ENCODE results near the gene ARL11.
"Not testable (repeated sequence)": the region's sequence is repeated elsewhere in the genome, so short reads cannot be mapped to it uniquely, and the experiment has no call there.

The ARL11 gene

DNA sequence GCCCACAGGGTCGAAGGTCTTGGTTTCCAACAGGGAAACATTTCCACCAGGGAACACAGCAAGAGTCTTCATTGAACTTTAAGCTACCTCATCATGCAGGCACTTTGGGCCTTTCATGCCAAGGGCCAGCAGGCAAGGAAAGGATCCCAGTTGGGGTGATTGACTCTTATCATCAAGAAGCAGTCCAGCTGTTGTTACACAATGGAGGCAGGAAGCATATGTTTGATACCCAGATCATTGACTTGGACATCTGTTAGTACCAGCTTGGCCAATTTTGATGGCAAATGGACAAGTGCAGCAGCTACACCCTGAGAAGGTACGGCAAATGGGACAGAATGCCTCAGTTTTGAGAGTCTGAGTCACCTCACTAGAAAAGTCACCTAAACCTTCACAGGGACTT is 32.1 kb upstream of the ARL11 start:
- H3K4me3 ChIP-seq (ENCODE audit: low read depth, low read length), result no peak overlapping the region

DNA sequence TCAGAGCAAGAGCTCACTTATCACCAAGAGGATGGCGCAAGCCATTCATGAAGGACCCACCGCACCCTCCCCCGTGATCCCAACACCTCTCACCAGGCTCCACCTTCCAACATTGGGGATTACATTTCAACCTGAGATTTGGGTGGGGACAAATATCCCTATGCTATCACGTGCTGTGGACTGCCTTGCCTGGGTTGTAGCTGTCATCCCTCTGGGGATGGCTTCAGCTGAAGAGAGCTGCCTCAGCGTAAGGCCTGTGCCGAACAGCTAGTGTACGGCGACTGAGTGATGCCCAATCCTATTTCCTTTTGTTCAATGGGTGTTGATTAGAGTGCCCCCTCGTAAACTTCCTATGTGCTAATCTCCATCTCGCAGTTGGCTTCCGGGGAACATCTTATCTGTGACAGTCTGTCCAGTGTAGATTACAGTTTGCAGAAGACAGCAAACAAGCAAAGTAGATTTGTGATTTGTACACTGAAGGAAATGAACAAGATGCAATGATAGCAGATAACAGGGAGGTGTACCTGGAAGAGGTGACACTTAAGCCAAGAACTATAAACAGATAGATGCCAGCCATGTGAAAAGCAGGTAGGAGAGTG is 31.2 kb upstream of the ARL11 start:
- Histone ChIP-seq H3K27me3 (ENCODE audit: control insufficient read depth, insufficient read depth, low read length) (no peaks in the 10 kb centered on the region), H3K4me3 (ENCODE audit: low read depth, low read length) (no peak overlapping the region), H3K4me1 (ENCODE audit: control insufficient read depth, insufficient read depth, low read length) (no peaks in the 10 kb centered on the region), H3K27ac (ENCODE audit: low read depth, low read length) (no peak overlapping the region), H3K36me3 (ENCODE audit: control insufficient read depth, insufficient read depth, low read length) (no peaks in the 10 kb centered on the region), H3K9ac (ENCODE audit: low read length) (no peak overlapping the region), H3K9me3 (ENCODE audit: control insufficient read depth, insufficient read depth, low read depth, low read length) (no peaks in the 10 kb centered on the region)

More for the DNA sequence above, 32.1 kb upstream of the ARL11 start:
- Histone ChIP-seq H3K36me3 (ENCODE audit: control insufficient read depth, insufficient read depth, low read length) (no peaks in the 10 kb centered on the region), H3K9ac (ENCODE audit: low read length) (no peak overlapping the region), H3K9me3 (ENCODE audit: control insufficient read depth, insufficient read depth, low read depth, low read length) (0 out of 2 replicates have a peak, but pooled peaks cover 2% of the 10 kb centered on the region), H3K4me1 (ENCODE audit: control insufficient read depth, insufficient read depth, low read length) (no peaks in the 10 kb centered on the region), H3K27me3 (ENCODE audit: control insufficient read depth, insufficient read depth, low read length) (no peaks in the 10 kb centered on the region), H3K27ac (ENCODE audit: low read depth, low read length) (no peak overlapping the region)

DNA sequence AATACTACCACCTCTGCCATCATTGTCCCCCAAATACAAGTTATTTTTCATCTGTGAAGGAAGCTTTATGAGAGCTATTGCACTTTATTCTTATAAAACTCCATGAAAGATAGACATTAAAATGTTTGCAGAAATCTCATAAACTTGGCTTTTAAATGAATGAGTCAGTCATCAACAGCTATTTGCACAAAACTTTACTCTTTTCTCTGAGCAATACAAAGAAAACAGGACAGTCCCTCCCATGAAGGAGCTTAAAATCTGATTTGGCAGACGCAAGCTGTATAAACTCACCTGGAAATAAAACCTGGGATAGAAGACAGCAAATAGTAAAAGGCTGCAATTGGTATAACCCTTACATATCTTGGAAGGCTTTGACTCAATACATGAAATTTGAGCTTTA is 26.3 kb upstream of the ARL11 start:
- H3K36me3 ChIP-seq (ENCODE audit: control insufficient read depth, insufficient read depth, low read length), result no peaks in the 10 kb centered on the region
- no peaks in the 10 kb centered on the region for H3K27me3 ChIP-seq (ENCODE audit: control insufficient read depth, insufficient read depth, low read length)
- H3K4me3 ChIP-seq (ENCODE audit: low read depth, low read length), result no peak overlapping the region
- H3K9ac ChIP-seq (ENCODE audit: low read length), result no peak overlapping the region
- H3K4me1 ChIP-seq (ENCODE audit: control insufficient read depth, insufficient read depth, low read length), result no peaks in the 10 kb centered on the region
- no peaks in the 10 kb centered on the region for H3K9me3 ChIP-seq (ENCODE audit: control insufficient read depth, insufficient read depth, low read depth, low read length)
- no peak overlapping the region for H3K27ac ChIP-seq (ENCODE audit: low read depth, low read length)

DNA sequence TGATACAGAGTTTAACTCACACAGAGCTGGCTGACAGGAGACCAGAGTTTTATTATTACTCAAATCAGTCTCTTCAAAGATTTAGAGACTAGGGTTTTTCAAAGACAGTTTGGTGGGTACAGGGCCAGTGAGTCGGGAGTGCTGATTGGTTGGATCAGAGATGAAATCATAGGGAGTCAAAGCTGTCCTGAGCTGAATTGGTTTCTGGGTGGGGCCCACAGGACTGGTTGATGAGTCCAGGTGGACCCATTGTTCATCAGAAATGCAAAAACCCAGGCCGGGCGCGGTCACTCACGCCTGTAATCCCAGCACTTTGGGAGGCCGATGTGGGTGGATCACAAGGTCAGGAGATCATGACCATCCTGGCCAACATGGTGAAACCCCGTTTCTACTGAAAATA is 25.7 kb upstream of the ARL11 start:
- not testable (repeated sequence) for H3K27me3 ChIP-seq (ENCODE audit: control insufficient read depth, insufficient read depth, low read length); H3K9ac ChIP-seq (ENCODE audit: low read length); H3K4me3 ChIP-seq (ENCODE audit: low read depth, low read length); H3K36me3 ChIP-seq (ENCODE audit: control insufficient read depth, insufficient read depth, low read length); H3K9me3 ChIP-seq (ENCODE audit: control insufficient read depth, insufficient read depth, low read depth, low read length); H3K4me1 ChIP-seq (ENCODE audit: control insufficient read depth, insufficient read depth, low read length); H3K27ac ChIP-seq (ENCODE audit: low read depth, low read length)

DNA sequence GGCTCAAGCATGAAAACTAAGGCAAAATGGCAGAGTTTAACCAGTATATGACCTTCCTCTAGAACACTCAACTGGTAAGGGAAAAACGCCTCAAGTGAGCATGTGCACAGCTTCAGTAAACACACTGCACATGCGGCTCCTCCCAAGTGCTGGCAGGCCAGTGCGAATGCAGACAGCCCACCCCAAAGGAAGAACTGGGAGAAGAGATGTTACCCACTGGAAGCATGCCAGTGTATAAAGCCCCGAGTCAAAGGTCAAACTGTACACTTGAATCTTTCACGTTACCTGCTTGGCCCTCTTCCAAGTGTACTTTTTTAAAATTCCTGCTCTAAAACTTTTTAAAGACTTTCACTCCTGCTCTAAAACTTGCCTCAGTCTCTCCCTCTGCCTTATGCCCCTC is 23.7 kb upstream of the ARL11 start:
- Histone ChIP-seq H3K36me3 (ENCODE audit: control insufficient read depth, insufficient read depth, low read length) (no peaks in the 10 kb centered on the region), H3K27me3 (ENCODE audit: control insufficient read depth, insufficient read depth, low read length) (no peaks in the 10 kb centered on the region), H3K27ac (ENCODE audit: low read depth, low read length) (no peak overlapping the region), H3K4me3 (ENCODE audit: low read depth, low read length) (no peak overlapping the region), H3K9me3 (ENCODE audit: control insufficient read depth, insufficient read depth, low read depth, low read length) (no peaks in the 10 kb centered on the region), H3K4me1 (ENCODE audit: control insufficient read depth, insufficient read depth, low read length) (no peaks in the 10 kb centered on the region), H3K9ac (ENCODE audit: low read length) (no peak overlapping the region)

DNA sequence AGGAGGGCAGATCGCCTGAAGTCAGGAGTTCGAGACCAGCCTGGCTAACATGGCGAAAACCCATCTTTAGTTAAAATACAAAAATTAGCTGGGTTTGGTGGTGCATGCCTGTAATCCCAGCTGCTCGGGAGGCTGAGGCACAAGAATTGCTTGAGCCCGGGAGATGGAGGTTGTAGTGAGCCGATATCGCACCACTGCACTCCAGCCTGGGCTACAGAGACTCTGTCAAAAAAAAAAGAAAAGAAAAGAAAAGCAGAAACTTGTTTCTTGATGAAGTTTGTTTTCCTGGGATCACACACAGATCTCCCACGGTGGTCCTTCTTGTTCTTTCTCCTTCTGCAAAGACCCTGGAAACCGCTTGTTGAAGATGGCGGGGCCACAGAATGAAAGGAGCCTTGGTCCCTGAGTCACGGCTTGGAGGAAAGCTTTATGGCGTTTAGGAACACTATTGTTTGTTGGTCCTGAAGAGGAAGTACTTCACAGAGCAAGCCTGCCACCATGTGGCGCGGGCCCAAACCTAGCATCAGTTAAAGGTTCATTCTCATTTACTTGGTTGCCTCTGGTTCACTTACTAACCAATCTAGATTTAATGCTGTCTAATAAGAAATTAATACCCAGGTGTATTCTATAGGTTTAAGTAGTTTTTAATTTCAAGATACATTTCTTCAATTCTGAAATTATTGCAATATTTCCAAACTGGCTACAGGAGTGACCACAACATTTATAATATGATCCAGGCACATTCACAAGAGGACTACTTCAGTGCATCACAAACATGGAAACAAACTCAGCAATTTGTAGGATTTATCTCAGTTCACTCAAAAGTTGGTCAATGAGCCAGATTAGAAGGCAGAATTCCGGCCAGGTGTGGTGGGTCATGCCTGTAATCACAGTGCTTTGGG is 21.3 kb upstream of the ARL11 start:
- H3K36me3 ChIP-seq (ENCODE audit: control insufficient read depth, insufficient read depth, low read length), result no peaks in the 10 kb centered on the region
- H3K4me3 ChIP-seq (ENCODE audit: low read depth, low read length), result no peak overlapping the region
- no peak overlapping the region for H3K27ac ChIP-seq (ENCODE audit: low read depth, low read length)
- H3K27me3 ChIP-seq (ENCODE audit: control insufficient read depth, insufficient read depth, low read length), result no peaks in the 10 kb centered on the region
- no peak overlapping the region for H3K9ac ChIP-seq (ENCODE audit: low read length)
- H3K9me3 ChIP-seq (ENCODE audit: control insufficient read depth, insufficient read depth, low read depth, low read length), result no peaks in the 10 kb centered on the region
- H3K4me1 ChIP-seq (ENCODE audit: control insufficient read depth, insufficient read depth, low read length), result no peaks in the 10 kb centered on the region

DNA sequence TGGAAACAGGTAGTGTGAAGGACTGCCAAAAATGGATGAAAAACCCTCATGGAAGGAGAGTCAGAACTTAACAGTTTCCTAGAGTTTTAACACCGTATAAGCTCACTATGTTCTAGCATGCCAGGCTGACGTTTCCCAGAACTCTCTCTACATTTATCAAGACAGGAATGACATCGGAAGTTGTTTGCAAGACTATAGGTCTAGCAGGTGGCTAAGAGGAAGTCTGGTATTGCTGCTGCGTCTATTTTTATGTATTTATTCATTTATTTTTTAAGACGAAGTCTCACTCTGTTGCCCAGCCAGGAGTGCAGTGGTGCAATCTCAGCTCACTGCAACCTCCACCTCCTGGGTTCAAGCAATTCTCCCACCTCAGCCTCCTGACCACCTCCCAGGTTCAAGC is 20.5 kb upstream of the ARL11 start:
- no peaks in the 10 kb centered on the region for H3K27me3 ChIP-seq (ENCODE audit: control insufficient read depth, insufficient read depth, low read length)
- H3K36me3 ChIP-seq (ENCODE audit: control insufficient read depth, insufficient read depth, low read length), result no peaks in the 10 kb centered on the region
- H3K4me3 ChIP-seq (ENCODE audit: low read depth, low read length), result no peak overlapping the region
- H3K4me1 ChIP-seq (ENCODE audit: control insufficient read depth, insufficient read depth, low read length), result no peaks in the 10 kb centered on the region
- H3K9me3 ChIP-seq (ENCODE audit: control insufficient read depth, insufficient read depth, low read depth, low read length), result no peaks in the 10 kb centered on the region
- H3K9ac ChIP-seq (ENCODE audit: low read length), result no peak overlapping the region
- no peak overlapping the region for H3K27ac ChIP-seq (ENCODE audit: low read depth, low read length)

DNA sequence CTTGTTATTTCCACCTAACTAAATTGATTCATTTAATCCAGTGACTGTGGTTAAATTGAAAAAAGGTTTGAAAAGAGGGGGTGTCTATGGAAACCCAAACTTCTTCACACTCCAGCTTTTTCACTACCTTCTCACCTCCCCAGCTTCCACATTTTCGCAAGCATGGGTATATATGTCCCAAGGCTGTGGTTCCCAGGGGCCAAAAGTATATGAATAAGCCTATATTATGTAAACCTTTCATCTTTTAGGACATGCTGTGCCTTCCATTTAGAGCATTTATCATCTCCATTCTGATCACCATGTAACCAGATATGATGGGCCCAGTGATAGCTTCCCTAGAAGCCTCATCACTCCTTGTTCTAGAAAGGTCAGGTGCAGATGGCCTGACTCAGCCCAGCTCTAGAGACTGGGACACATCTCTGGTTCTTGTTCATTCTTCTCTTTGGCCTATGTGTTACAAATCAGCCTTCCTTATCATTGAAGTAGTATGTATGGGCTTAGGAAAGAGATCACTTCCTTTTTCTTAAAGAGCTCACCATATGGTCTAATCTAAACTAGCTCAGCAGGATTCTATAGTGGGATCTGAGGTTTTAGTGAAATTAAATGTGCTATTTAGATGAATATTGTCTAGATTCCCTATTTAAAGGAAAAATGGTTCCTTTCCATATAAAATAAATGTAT is 19.5 kb upstream of the ARL11 start:
- Histone ChIP-seq H3K9me3 (ENCODE audit: control insufficient read depth, insufficient read depth, low read depth, low read length) (no peaks in the 10 kb centered on the region), H3K4me1 (ENCODE audit: control insufficient read depth, insufficient read depth, low read length) (no peaks in the 10 kb centered on the region), H3K4me3 (ENCODE audit: low read depth, low read length) (no peak overlapping the region), H3K36me3 (ENCODE audit: control insufficient read depth, insufficient read depth, low read length) (no peaks in the 10 kb centered on the region), H3K9ac (ENCODE audit: low read length) (no peak overlapping the region), H3K27me3 (ENCODE audit: control insufficient read depth, insufficient read depth, low read length) (no peaks in the 10 kb centered on the region), H3K27ac (ENCODE audit: low read depth, low read length) (no peak overlapping the region)

DNA sequence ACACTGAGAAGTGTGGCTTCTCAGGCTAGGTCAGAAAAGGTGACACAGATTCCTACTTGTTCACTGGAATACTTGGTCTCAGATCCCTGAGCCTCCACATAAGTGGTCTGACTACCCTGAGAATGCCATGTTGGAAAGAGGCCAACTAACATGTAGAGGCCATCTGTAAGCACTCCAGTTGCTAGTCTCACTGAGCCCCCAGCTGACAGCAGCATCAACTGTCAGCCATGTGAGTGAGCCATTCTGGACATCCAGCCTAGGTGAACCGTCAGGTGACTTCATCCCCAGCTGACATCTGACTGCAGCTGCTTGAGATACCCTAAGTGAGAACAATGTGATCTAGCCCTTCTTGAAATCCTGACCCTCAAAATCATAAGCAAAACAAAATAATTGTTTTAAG is 18.1 kb upstream of the ARL11 start:
- H3K4me3 ChIP-seq (ENCODE audit: low read depth, low read length), result no peak overlapping the region
- H3K36me3 ChIP-seq (ENCODE audit: control insufficient read depth, insufficient read depth, low read length), result no peaks in the 10 kb centered on the region
- H3K9me3 ChIP-seq (ENCODE audit: control insufficient read depth, insufficient read depth, low read depth, low read length), result no peaks in the 10 kb centered on the region
- H3K9ac ChIP-seq (ENCODE audit: low read length), result no peak overlapping the region
- H3K27ac ChIP-seq (ENCODE audit: low read depth, low read length), result no peak overlapping the region
- no peaks in the 10 kb centered on the region for H3K4me1 ChIP-seq (ENCODE audit: control insufficient read depth, insufficient read depth, low read length)
- no peaks in the 10 kb centered on the region for H3K27me3 ChIP-seq (ENCODE audit: control insufficient read depth, insufficient read depth, low read length)

DNA sequence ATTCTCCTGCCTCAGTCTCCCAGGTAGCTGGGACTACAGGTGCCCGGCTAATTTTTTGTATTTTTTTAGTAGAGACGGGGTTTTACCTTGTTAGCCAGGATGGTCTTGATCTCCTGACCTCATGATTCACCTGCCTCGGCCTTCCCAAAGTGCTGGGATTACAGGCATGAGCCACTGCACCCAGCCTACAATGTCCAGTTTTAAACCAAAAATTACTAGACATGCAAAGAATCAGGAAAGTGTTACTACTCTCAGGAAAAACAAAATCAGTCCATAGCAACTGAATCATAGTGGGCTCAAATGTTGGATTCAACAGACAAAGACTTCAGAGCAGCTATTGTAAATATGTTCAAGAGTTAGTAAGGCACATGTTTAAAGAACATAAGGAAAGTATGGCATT is 16.3 kb upstream of the ARL11 start:
- H3K4me3 ChIP-seq (ENCODE audit: low read depth, low read length); H3K4me1 ChIP-seq (ENCODE audit: control insufficient read depth, insufficient read depth, low read length); H3K36me3 ChIP-seq (ENCODE audit: control insufficient read depth, insufficient read depth, low read length); H3K27ac ChIP-seq (ENCODE audit: low read depth, low read length); H3K9me3 ChIP-seq (ENCODE audit: control insufficient read depth, insufficient read depth, low read depth, low read length); H3K9ac ChIP-seq (ENCODE audit: low read length); H3K27me3 ChIP-seq (ENCODE audit: control insufficient read depth, insufficient read depth, low read length): not testable (repeated sequence)

All from HUES6 (cell line).